Measurements from ENCODE around the gene PTGFRN. TPM values are rescaled to one million over a fixed set of nuclear protein-coding genes. Genes with fewer than 3 reads are reported as not detected.

The PTGFRN gene
- total and polyA plus RNA-seq, 2 of the 4 experiments (the other 2 are of a cell fraction): 0.90 to 1.1 TPM

GRCh38 chr1:117011334-117011733, 101.6 kb downstream of the PTGFRN start:
- DNase-seq: no peak
- no peak overlapping the region for H3K23ac ChIP-seq (ENCODE audit: low read depth, low read length)
- no peak overlapping the region for H3K18ac ChIP-seq (ENCODE audit: low read depth, low read length)

More at GRCh38 chr1:117011334-117011733, 101.6 kb downstream of the PTGFRN start:
- no peaks in the 10 kb centered on the region for H3K9me1 ChIP-seq (ENCODE audit: insufficient read depth, low read length)
- H4K5ac ChIP-seq (ENCODE audit: low read depth, low read length): no peak overlapping the region
- no peak overlapping the region for H4K91ac ChIP-seq (ENCODE audit: insufficient read depth, low read depth, low read length)
- intact Hi-C loops (cut with micrococcal nuclease): no loop called here
- no peak overlapping the region for H4K8ac ChIP-seq (ENCODE audit: low read depth in 2 of 2, low read length in 2 of 2)
- BruUV-seq (replicated peaks): no TSS peak
- H2AK5ac ChIP-seq (ENCODE audit: low read depth, low read length): no peak overlapping the region
- H3K4me3 ChIP-seq (ENCODE audit: insufficient read depth, low read depth, low read length): no peak overlapping the region
- H2AK9ac ChIP-seq (replicated peaks; ENCODE audit: low read depth, low read length, poor library complexity): no peak overlapping the region
- dilution Hi-C loops (cut with HindIII; ENCODE audit: low sequenced_read_pairs, unreplicated experiment): no loop called here
- H2BK5ac ChIP-seq (ENCODE audit: low read depth, low read length, poor library complexity, severe bottlenecking): no peak overlapping the region
- H3K4me2 ChIP-seq (ENCODE audit: low read depth, low read length): no peak overlapping the region
- 71% methylated on average over 1 of the region's 3 CpGs; no CpG with 5 or more reads in 1 of the 2 experiments for WGBS, 2 experiments (ENCODE audit: extremely low coverage in 2 of 2, insufficient read length in 1 of 2)
- no peak overlapping the region for H3K56ac ChIP-seq (ENCODE audit: extremely low read depth, insufficient read depth, low read length)
- no peaks in the 10 kb centered on the region for H3K36me3 ChIP-seq (ENCODE audit: control insufficient read depth, insufficient read depth, low read length)
- no peaks in the 10 kb centered on the region for H3K9me3 ChIP-seq (ENCODE audit: control insufficient read depth, insufficient read depth, low read length)
- CTCF ChIA-PET: interaction anchor here (0.6 kb wide), 1 partner anchor 340 kb away, joined by 3 read pairs; no protein-coding TSS in a partner anchor
- H2AFZ ChIP-seq (replicated peaks; ENCODE audit: low read length, poor library complexity): no peak overlapping the region
- no peaks in the 10 kb centered on the region for H3K79me1 ChIP-seq (ENCODE audit: low read depth in 1 of 2, low read length in 2 of 2)
- H3K9ac ChIP-seq (ENCODE audit: low read depth, low read length): no peak overlapping the region
- ATAC-seq (ENCODE audit: low read depth): no peak
- H2BK15ac ChIP-seq (ENCODE audit: low read depth, low read length): no peak overlapping the region
- H2BK20ac ChIP-seq (ENCODE audit: low read depth, low read length): no peak overlapping the region
- no peak overlapping the region for H3K4ac ChIP-seq (ENCODE audit: low read depth, low read length)
- no peaks in the 10 kb centered on the region for H3K4me1 ChIP-seq (ENCODE audit: control insufficient read depth, insufficient read depth, low read length)
- H3K27ac ChIP-seq (ENCODE audit: insufficient read depth, low read length): no peak overlapping the region
- H4K20me1 ChIP-seq (ENCODE audit: insufficient read depth, low read length): no peaks in the 10 kb centered on the region
- no peaks in the 10 kb centered on the region for H3K27me3 ChIP-seq (ENCODE audit: control insufficient read depth, insufficient read depth, low read length)
- no peak overlapping the region for H2BK120ac ChIP-seq (ENCODE audit: low read depth, low read length)
- TF ChIP-seq RAD21 (IDR thresholded peaks at IDR 0.05; ENCODE audit: low read length) (no peak), BHLHE40 (IDR thresholded peaks at IDR 0.05; ENCODE audit: low read depth, low read length) (no peak), RCOR1 (IDR thresholded peaks at IDR 0.05; ENCODE audit: insufficient replicate concordance, low read length) (no peak)
- in situ Hi-C loops (cut with MboI; ENCODE audit: low sequenced_read_pairs): no loop called here
- H3K14ac ChIP-seq (replicated peaks; ENCODE audit: low read depth, low read length): no peak overlapping the region
- POLR2A ChIA-PET (ENCODE audit: unreplicated experiment): no interaction called here
